B cell (primary cell): ENCODE measurements around the gene MYG1. TPM values are rescaled to one million over a fixed set of nuclear protein-coding genes. Genes with fewer than 3 reads are reported as not detected.

ENCODE experiments used
- ATAC-seq: fragments of 200-7000 bp; cut with Tn5 transposase; one replicate; pipeline ENCODE4 v1.10.0; 2021; ENCODE audit warnings: low read depth, mild to moderate bottlenecking, moderate number of reproducible peaks, moderate library complexity
- CTCF ChIA-PET: fragments of 350-600 bp; sonication (Branson Sonifier 250); formaldehyde crosslinking; loops from one replicate; lab custom pipeline; 2021; ENCODE audit warnings: antibody characterized with exemption, inconsistent platforms; lab: Charles Lee
- POLR2A ChIA-PET: fragments of 350-600 bp; sonication (Branson Sonifier 250); formaldehyde crosslinking; loops from one replicate; lab custom pipeline; 2021; ENCODE audit warnings: antibody characterized with exemption; lab: Charles Lee
- DNase-seq: peaks from one replicate; pipeline ENCODE4 v3.0.0; 2013
- H2AFZ ChIP-seq: 2 replicates; pipeline ENCODE4 v1.6.1; 2012; ENCODE audit warnings: mild to moderate bottlenecking, low read depth, low read length; ENCODE audit not compliant: insufficient read depth, poor library complexity, severe bottlenecking
- H3K27ac ChIP-seq, 2 donors: 1 replicate in 1 of 2; 2 replicates in 1 of 2; pipeline ENCODE4 v1.5.1; 2012 to 2013; ENCODE audit warnings: low read length in 2 of 2, mild to moderate bottlenecking in 2 of 2, moderate library complexity in 1 of 2
- H3K27me3 ChIP-seq, 4 experiments: fragments of 200-600 bp in 1 of 4; sonication (generic) in 1 of 4; replicated peaks in 1 of 4; 1 replicate in 2 of 4; 2 replicates in 2 of 4; pipeline versions ENCODE4 v1.6.1 to v1.7.0; 2013 to 2016; ENCODE audit warnings: low read length in 3 of 4, mild to moderate bottlenecking in 2 of 4, mixed read lengths in 1 of 4, moderate library complexity in 1 of 4; ENCODE audit not compliant: insufficient read depth in 4 of 4, control insufficient read depth in 3 of 4; ENCODE audit errors: control extremely low read depth in 1 of 4
- H3K36me3 ChIP-seq, 2 experiments: replicated peaks in 1 of 2; 1 replicate in 1 of 2; 2 replicates in 1 of 2; pipeline versions ENCODE4 v1.6.1 to v1.7.1; 2013; ENCODE audit warnings: low read length in 1 of 2; ENCODE audit not compliant: insufficient read depth in 2 of 2, control insufficient read depth in 1 of 2; ENCODE audit errors: control extremely low read depth in 1 of 2, extremely low read depth in 1 of 2
- H3K4me1 ChIP-seq, 2 donors: fragments of 200-600 bp in 1 of 2; sonication (generic) in 1 of 2; 1 replicate in 1 of 2; 2 replicates in 1 of 2; pipeline versions ENCODE4 v1.5.1 to v1.6.1; 2013 to 2017; ENCODE audit warnings: low read length in 2 of 2; ENCODE audit not compliant: control insufficient read depth in 2 of 2, insufficient read depth in 2 of 2
- H3K4me2 ChIP-seq: replicated peaks from 2 replicates; pipeline ENCODE3; 2012; ENCODE audit warnings: mild to moderate bottlenecking, low read depth, low read length; ENCODE audit not compliant: poor library complexity, severe bottlenecking
- H3K4me3 ChIP-seq, 5 experiments: fragments of 200-600 bp in 1 of 5; sonication (generic) in 1 of 5; 1 replicate in 3 of 5; 2 replicates in 2 of 5; pipeline versions ENCODE4 v1.5.1 to v1.7.0; 2011 to 2016; ENCODE audit warnings: low read length in 4 of 5, mild to moderate bottlenecking in 4 of 5, low read depth in 2 of 5, control low read depth in 1 of 5, moderate library complexity in 1 of 5; ENCODE audit not compliant: insufficient read depth in 1 of 5; ENCODE audit errors: control extremely low read depth in 1 of 5, extremely low read depth in 1 of 5
- H3K79me2 ChIP-seq: fragments of 200-600 bp; sonication (generic); one replicate; pipeline ENCODE4 v1.6.0; 2016; ENCODE audit warnings: low read length; ENCODE audit not compliant: control insufficient read depth, insufficient read depth
- H3K9ac ChIP-seq: fragments of 200-600 bp; sonication (generic); 2 replicates; pipeline ENCODE4 v1.6.1; 2017; ENCODE audit warnings: mild to moderate bottlenecking, low read length, moderate library complexity
- H3K9me3 ChIP-seq, 3 donors: one replicate each; pipeline versions ENCODE4 v1.6.1 to v1.7.1; 2013; ENCODE audit warnings: low read length in 2 of 3; ENCODE audit not compliant: control insufficient read depth in 2 of 3, insufficient read depth in 1 of 3; ENCODE audit errors: control extremely low read depth in 1 of 3
- H4K20me1 ChIP-seq: 2 replicates; pipeline ENCODE4 v1.6.0; 2012; ENCODE audit warnings: mild to moderate bottlenecking, low read length; ENCODE audit not compliant: insufficient read depth, control insufficient read depth, poor library complexity, severe bottlenecking
- H3K27ac Mint-ChIP-seq: one replicate; pipeline ENCODE4 v1.8.0; 2021; ENCODE audit warnings: mixed read lengths
- H3K27me3 Mint-ChIP-seq: one replicate; pipeline ENCODE4 v1.8.0; 2021; ENCODE audit warnings: mixed read lengths
- H3K4me1 Mint-ChIP-seq: one replicate; pipeline ENCODE4 v1.8.0; 2021; ENCODE audit warnings: mixed read lengths
- H3K4me3 Mint-ChIP-seq: one replicate; pipeline ENCODE4 v1.8.0; 2021; ENCODE audit warnings: mixed read lengths
- H3K9me3 Mint-ChIP-seq: one replicate; pipeline ENCODE4 v1.8.0; 2022; ENCODE audit warnings: mixed read lengths; ENCODE audit not compliant: insufficient read depth
- EZH2 ChIP-seq: IDR thresholded peaks from 2 replicates; pipeline ENCODE4 v1.6.1; 2012; ENCODE audit warnings: borderline replicate concordance, low read depth, mild to moderate bottlenecking, moderate library complexity, low read length; ENCODE audit not compliant: insufficient read depth, poor library complexity, severe bottlenecking
- WGBS: methylation state at CpG from one replicate; pipeline ENCODE4 v1.1.5; 2013; ENCODE audit warnings: missing lambda C conversion rate; ENCODE audit not compliant: insufficient coverage; 5-methylcytosine and 5-hydroxymethylcytosine counted together
- intact Hi-C: fragments of 100-400 bp; cut with micrococcal nuclease; formaldehyde crosslinking; loops from one replicate; pipeline ENCODE4 v1.10.0; 2022
- polyA plus RNA-seq: library from polyadenylated mRNA; depleted of rRNA; stranded (reverse); fragments of >200 nt; gene quantifications from 2 replicates; pipeline ENCODE4 v1.2.3, GENCODE V29; 2012
- total RNA-seq, 2 donors: library from RNA; stranded (reverse); fragments of 120-200 nt in 1 of 2; gene quantifications; 1 replicate in 1 of 2; 2 replicates in 1 of 2; pipeline versions ENCODE4 v1.2.3 to v1.2.4, GENCODE V29; 2013 to 2022
- TF ChIP-seq, protein P1 (sequence below): fragments of 200-600 bp; IDR thresholded peaks from one replicate; pipeline ENCODE4 v1.8.0; 2022; ENCODE audit warnings: antibody characterized with exemption, mild to moderate bottlenecking

The MYG1 gene
- total and polyA plus RNA-seq, 2 donors (not counting 1 experiment from before 2014, with no cell fraction given), result 46.4 to 48.4 TPM

GRCh38 chr12:53295070-53295890 is 4.2 kb upstream of the MYG1 start, which contains the start of gene PFDN5:
Gene PFDN5, plus strand, starts transcription at chr12:53295542. Its CDS starts 26 bp downstream, at chr12:53295568.
- TF ChIP-seq, protein P1, sequence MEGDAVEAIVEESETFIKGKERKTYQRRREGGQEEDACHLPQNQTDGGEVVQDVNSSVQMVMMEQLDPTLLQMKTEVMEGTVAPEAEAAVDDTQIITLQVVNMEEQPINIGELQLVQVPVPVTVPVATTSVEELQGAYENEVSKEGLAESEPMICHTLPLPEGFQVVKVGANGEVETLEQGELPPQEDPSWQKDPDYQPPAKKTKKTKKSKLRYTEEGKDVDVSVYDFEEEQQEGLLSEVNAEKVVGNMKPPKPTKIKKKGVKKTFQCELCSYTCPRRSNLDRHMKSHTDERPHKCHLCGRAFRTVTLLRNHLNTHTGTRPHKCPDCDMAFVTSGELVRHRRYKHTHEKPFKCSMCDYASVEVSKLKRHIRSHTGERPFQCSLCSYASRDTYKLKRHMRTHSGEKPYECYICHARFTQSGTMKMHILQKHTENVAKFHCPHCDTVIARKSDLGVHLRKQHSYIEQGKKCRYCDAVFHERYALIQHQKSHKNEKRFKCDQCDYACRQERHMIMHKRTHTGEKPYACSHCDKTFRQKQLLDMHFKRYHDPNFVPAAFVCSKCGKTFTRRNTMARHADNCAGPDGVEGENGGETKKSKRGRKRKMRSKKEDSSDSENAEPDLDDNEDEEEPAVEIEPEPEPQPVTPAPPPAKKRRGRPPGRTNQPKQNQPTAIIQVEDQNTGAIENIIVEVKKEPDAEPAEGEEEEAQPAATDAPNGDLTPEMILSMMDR, result no peak
- TF ChIP-seq EZH2, result no peak
- H3K4me3 Mint-ChIP-seq, result peak within 1 kb of the TSS; percentile 100

More at GRCh38 chr12:53295070-53295890, 4.2 kb upstream of the MYG1 start, which contains the start of gene PFDN5:
- peak within 1 kb of the TSS; percentile 67 for H3K4me2 ChIP-seq
- ATAC-seq (peak; percentile 90), DNase-seq (peak; percentile 92)
- peaks cover 24% of the 10 kb centered on the region for H4K20me1 ChIP-seq
- peaks cover 26 to 39% of the 10 kb centered on the region in 2 donors for H3K4me1 ChIP-seq
- H3K36me3 ChIP-seq, result peaks cover 3 to 24% of the 10 kb centered on the region in 2 experiments
- peaks cover 46% of the 10 kb centered on the region for H3K79me2 ChIP-seq
- Mint-ChIP-seq H3K27ac (peak within 1 kb of the TSS; percentile 99), H3K27me3 (no peaks in the 10 kb centered on the region), H3K9me3 (no peaks in the 10 kb centered on the region), H3K4me1 (peaks cover 50% of the 10 kb centered on the region)
- WGBS, result 0% methylated on average over 29 of the region's 42 CpGs
- no peaks in the 10 kb centered on the region for H3K27me3 ChIP-seq
- intact Hi-C loops, result loop anchor here (1.0 to 5.0 kb wide), 8 partner anchors 26 to 332 kb away; partner anchors contain the start of genes AAAS, ATF7, CSAD and ESPL1
- ChIA-PET CTCF (interaction anchor here (0.6 to 24.0 kb wide), 15 partner anchors 8 to 323 kb away, joined by 3 to 721 read pairs (median 4); partner anchors contain the start of genes AAAS, CSAD, ITGB7 and ZNF740), POLR2A (interaction anchor here (0.6 to 2.9 kb wide), 12 partner anchors 9 to 216 kb away, joined by 3 to 15 read pairs (median 6); partner anchors contain the start of genes AAAS, CSAD, ESPL1 and SP1)
- peak within 1 kb of the TSS; percentile 64 to 96 (median 82) for H3K4me3 ChIP-seq
- H3K9ac ChIP-seq, result peak within 1 kb of the TSS; percentile 77
- no peaks in the 10 kb centered on the region for H3K9me3 ChIP-seq
- peak within 1 kb of the TSS; percentile 81 for H2AFZ ChIP-seq
- H3K27ac ChIP-seq, result peak within 1 kb of the TSS; percentile 69 to 86
